Measurements from ENCODE around the gene RAB7B. TPM values are rescaled to one million over a fixed set of nuclear protein-coding genes. Genes with fewer than 3 reads are reported as not detected.

The RAB7B gene
- polyA plus RNA-seq, 12 donors, result 8.7 to 19.4 (median 10.0) TPM; not detected in 1

- no peak for DNase-seq
These were observed 27.2 kb downstream of the RAB7B start for GRCh38 chr1:205976036-205976435.

GRCh38 chr1:205975387-205975998 lies 27.7 kb downstream of the RAB7B start:
- DNase-seq, result no peak

GRCh38 chr1:205974712-205975111 lies 28.5 kb downstream of the RAB7B start:
- no peak for DNase-seq

GRCh38 chr1:205973377-205974232 lies 29.6 kb downstream of the RAB7B start:
- no peak for DNase-seq

- DNase-seq, result no peak
These were observed 30.6 kb downstream of the RAB7B start for GRCh38 chr1:205972491-205973168.

GRCh38 chr1:205972081-205972480 lies 31.1 kb downstream of the RAB7B start:
- DNase-seq, result no peak

GRCh38 chr1:205971082-205971481 lies 32.1 kb downstream of the RAB7B start:
- no peak for DNase-seq

GRCh38 chr1:205970486-205970885 lies 32.7 kb downstream of the RAB7B start:
- no peak for DNase-seq

- no peak for DNase-seq
These were observed 34.0 kb downstream of the RAB7B start for GRCh38 chr1:205969229-205969628.

- no peak for DNase-seq
These were observed 35.5 kb downstream of the RAB7B start for GRCh38 chr1:205967554-205968335.

- no peak for DNase-seq
These were observed 37.9 kb downstream of the RAB7B start for GRCh38 chr1:205965036-205965884.

GRCh38 chr1:205963352-205964155 lies 39.6 kb downstream of the RAB7B start:
- DNase-seq, result no peak

- no peak for DNase-seq
These were observed 40.4 kb downstream of the RAB7B start for GRCh38 chr1:205962821-205963221.

- DNase-seq, result no peak
These were observed 41.0 kb downstream of the RAB7B start for GRCh38 chr1:205961991-205962820.

- DNase-seq, result no peak
These were observed 41.8 kb downstream of the RAB7B start for GRCh38 chr1:205961405-205961804.

- no peak for DNase-seq
These were observed 43.4 kb downstream of the RAB7B start for GRCh38 chr1:205959789-205960188.

GRCh38 chr1:205955499-205955898 lies 47.7 kb downstream of the RAB7B start:
- DNase-seq, result no peak

GRCh38 chr1:205954819-205955404 lies 48.3 kb downstream of the RAB7B start:
- DNase-seq, result no peak

GRCh38 chr1:205951746-205952145 lies 51.4 kb downstream of the RAB7B start:
- no peak for DNase-seq

Measured in muscle of arm (tissue), 12 donors.